ENCODE measurements around the gene HABP4.

HABP4 gene

DNA sequence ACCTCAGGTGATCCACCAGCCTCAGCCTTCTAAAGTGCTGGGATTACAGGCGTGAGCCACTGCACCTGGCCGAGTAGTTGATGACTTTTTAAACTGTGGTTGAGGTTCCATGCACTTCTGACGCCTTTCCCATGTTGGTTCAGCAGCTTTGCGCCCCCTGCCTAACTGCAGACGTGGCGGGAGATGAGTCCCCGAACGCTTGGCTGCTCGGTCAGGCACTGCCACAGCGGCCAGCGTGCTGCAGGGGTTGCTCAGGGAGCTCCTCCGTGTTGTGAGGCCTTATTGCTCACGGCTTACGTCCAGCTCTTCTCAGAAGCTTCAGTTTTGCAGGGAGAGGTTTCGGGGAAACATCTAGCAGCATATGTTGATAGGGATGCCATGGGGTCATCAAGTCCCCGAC is 35.3 kb downstream of the HABP4 start:
- H4K20me1 ChIP-seq (ENCODE audit: control insufficient read depth, insufficient read depth, low read depth, low read length) = no peaks in the 10 kb centered on the region
- H3K27me3 ChIP-seq (ENCODE audit: control insufficient read depth, low read length) = no peaks in the 10 kb centered on the region
- no peaks in the 10 kb centered on the region for H3K79me2 ChIP-seq (ENCODE audit: control insufficient read depth, low read length)
- H3K9me3 ChIP-seq (ENCODE audit: control insufficient read depth, insufficient read depth, low read length) = no peaks in the 10 kb centered on the region
- peaks cover 7% of the 10 kb centered on the region for H3K4me1 ChIP-seq (ENCODE audit: control insufficient read depth, low read length)
- H3K4me3 ChIP-seq (ENCODE audit: low read length) = no peak overlapping the region
- TF ChIP-seq, protein P1, sequence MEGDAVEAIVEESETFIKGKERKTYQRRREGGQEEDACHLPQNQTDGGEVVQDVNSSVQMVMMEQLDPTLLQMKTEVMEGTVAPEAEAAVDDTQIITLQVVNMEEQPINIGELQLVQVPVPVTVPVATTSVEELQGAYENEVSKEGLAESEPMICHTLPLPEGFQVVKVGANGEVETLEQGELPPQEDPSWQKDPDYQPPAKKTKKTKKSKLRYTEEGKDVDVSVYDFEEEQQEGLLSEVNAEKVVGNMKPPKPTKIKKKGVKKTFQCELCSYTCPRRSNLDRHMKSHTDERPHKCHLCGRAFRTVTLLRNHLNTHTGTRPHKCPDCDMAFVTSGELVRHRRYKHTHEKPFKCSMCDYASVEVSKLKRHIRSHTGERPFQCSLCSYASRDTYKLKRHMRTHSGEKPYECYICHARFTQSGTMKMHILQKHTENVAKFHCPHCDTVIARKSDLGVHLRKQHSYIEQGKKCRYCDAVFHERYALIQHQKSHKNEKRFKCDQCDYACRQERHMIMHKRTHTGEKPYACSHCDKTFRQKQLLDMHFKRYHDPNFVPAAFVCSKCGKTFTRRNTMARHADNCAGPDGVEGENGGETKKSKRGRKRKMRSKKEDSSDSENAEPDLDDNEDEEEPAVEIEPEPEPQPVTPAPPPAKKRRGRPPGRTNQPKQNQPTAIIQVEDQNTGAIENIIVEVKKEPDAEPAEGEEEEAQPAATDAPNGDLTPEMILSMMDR (IDR thresholded peaks at IDR 0.05; ENCODE audit: low read depth, low read length, poor library complexity, severe bottlenecking) = no peak
- no peak for TF ChIP-seq EZH2phosphoT487 (IDR thresholded peaks at IDR 0.05; ENCODE audit: borderline replicate concordance, low read length)
- H3K9me2 ChIP-seq (replicated peaks; ENCODE audit: control insufficient read depth, low read length) = no peaks in the 10 kb centered on the region
- no peak overlapping the region for H3K27ac ChIP-seq (ENCODE audit: low read depth, low read length)
- H3K4me2 ChIP-seq (ENCODE audit: low read length) = no peak overlapping the region
- H3F3A ChIP-seq (ENCODE audit: control insufficient read depth, insufficient read depth) = no peaks in the 10 kb centered on the region
- no peaks in the 10 kb centered on the region for H3K36me3 ChIP-seq (ENCODE audit: control insufficient read depth, low read length)

DNA sequence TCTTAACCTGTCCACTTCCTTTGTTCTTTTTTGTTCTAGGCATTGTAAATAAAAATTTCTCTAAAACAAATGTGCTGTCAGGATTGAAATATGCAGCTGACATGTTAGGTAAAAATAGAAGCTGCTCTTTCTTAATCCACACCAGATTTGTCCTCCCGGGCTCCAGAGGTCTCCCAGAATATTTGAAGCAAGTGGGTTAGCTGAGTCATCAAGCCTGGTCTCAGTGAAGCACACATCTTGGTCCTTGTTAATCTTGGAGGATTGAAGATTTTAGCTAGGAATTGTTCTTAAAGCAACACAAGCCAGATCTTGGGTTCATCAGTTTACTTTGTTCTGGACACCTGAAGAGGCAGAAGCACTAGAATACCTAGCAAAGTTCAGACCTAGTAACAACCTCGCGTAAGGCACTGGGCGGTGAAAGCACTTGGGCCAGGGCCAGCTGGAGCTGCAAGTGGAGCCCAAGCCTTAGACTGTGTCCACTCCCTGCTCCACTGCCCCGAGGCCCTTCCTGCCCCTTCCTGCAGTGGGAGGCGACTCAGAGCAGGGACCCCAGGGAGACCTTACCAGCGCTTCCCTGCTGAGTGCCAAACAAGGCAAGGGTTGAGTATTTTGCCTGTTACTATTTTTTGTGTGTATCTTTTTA is 36.5 kb downstream of the HABP4 start:
- H3K36me3 ChIP-seq (ENCODE audit: control insufficient read depth, low read length) = no peaks in the 10 kb centered on the region
- no peaks in the 10 kb centered on the region for H4K20me1 ChIP-seq (ENCODE audit: control insufficient read depth, insufficient read depth, low read depth, low read length)
- TF ChIP-seq EZH2phosphoT487 (IDR thresholded peaks at IDR 0.05; ENCODE audit: borderline replicate concordance, low read length) = no peak
- TF ChIP-seq, protein P1 (IDR thresholded peaks at IDR 0.05; ENCODE audit: low read depth, low read length, poor library complexity, severe bottlenecking) = no peak
- no peak overlapping the region for H3K4me2 ChIP-seq (ENCODE audit: low read length)
- H3K27ac ChIP-seq (ENCODE audit: low read depth, low read length) = no peak overlapping the region
- no peaks in the 10 kb centered on the region for H3F3A ChIP-seq (ENCODE audit: control insufficient read depth, insufficient read depth)
- no peaks in the 10 kb centered on the region for H3K27me3 ChIP-seq (ENCODE audit: control insufficient read depth, low read length)
- no peaks in the 10 kb centered on the region for H3K9me2 ChIP-seq (replicated peaks; ENCODE audit: control insufficient read depth, low read length)
- no peak overlapping the region for H3K4me3 ChIP-seq (ENCODE audit: low read length)
- H3K79me2 ChIP-seq (ENCODE audit: control insufficient read depth, low read length) = no peaks in the 10 kb centered on the region
- H3K4me1 ChIP-seq (ENCODE audit: control insufficient read depth, low read length) = peaks cover 7% of the 10 kb centered on the region
- H3K9me3 ChIP-seq (ENCODE audit: control insufficient read depth, insufficient read depth, low read length) = no peaks in the 10 kb centered on the region

DNA sequence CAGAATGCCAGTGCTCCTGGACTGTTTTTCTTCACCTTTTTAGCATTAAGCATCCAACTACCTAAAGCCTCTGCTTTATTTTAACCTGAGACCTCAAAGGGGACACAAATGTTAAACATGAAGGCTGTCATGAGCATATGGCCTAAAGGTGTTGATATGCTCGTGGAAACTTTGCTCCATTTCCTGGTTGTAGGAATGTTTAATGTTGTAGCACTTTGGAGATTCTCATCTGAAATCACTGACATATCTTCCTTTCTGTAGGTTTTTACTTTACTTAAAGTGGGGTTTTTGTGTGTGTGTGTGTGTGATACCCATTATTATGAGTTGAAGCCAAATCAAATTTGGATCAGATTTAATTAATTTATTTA is 37.0 kb downstream of the HABP4 start:
- no peaks in the 10 kb centered on the region for H4K20me1 ChIP-seq (ENCODE audit: control insufficient read depth, insufficient read depth, low read depth, low read length)
- peaks cover 7% of the 10 kb centered on the region for H3K4me1 ChIP-seq (ENCODE audit: control insufficient read depth, low read length)
- H3K36me3 ChIP-seq (ENCODE audit: control insufficient read depth, low read length) = no peaks in the 10 kb centered on the region
- no peak overlapping the region for H3K4me2 ChIP-seq (ENCODE audit: low read length)
- no peak for TF ChIP-seq EZH2phosphoT487 (IDR thresholded peaks at IDR 0.05; ENCODE audit: borderline replicate concordance, low read length)
- TF ChIP-seq, protein P1 (IDR thresholded peaks at IDR 0.05; ENCODE audit: low read depth, low read length, poor library complexity, severe bottlenecking) = no peak
- H3K4me3 ChIP-seq (ENCODE audit: low read length) = no peak overlapping the region
- no peaks in the 10 kb centered on the region for H3K79me2 ChIP-seq (ENCODE audit: control insufficient read depth, low read length)
- no peaks in the 10 kb centered on the region for H3K27me3 ChIP-seq (ENCODE audit: control insufficient read depth, low read length)
- no peaks in the 10 kb centered on the region for H3K9me2 ChIP-seq (replicated peaks; ENCODE audit: control insufficient read depth, low read length)
- H3K27ac ChIP-seq (ENCODE audit: low read depth, low read length) = no peak overlapping the region
- H3F3A ChIP-seq (ENCODE audit: control insufficient read depth, insufficient read depth) = no peaks in the 10 kb centered on the region
- H3K9me3 ChIP-seq (ENCODE audit: control insufficient read depth, insufficient read depth, low read length) = no peaks in the 10 kb centered on the region
